Ovary (tissue), 3 donors: ENCODE measurements around the gene ARL6IP4.

Experiments
- EP300 ChIP-seq: sonication (generic); formaldehyde crosslinking; IDR thresholded peaks from one replicate; pipeline ENCODE4 v1.6.1; 2017; ENCODE audit warnings: antibody characterized with exemption
- POLR2A ChIP-seq: fragments of 450-650 bp; IDR thresholded peaks from one replicate; pipeline ENCODE4 v1.6.1; 2017; ENCODE audit warnings: antibody characterized with exemption, mild to moderate bottlenecking, moderate library complexity
- TF ChIP-seq, protein P1 (sequence below), 3 donors: fragments of 450-650 bp in 2 of 3; fragments of 200-600 bp in 1 of 3; IDR thresholded peaks; one replicate each; pipeline versions ENCODE4 v1.5.1 to v1.8.0; 2016 to 2022; ENCODE audit warnings: antibody characterized with exemption in 3 of 3, mild to moderate bottlenecking in 1 of 3
- donor health status: DM: no; HTN: no; CAD: no.

DNA sequence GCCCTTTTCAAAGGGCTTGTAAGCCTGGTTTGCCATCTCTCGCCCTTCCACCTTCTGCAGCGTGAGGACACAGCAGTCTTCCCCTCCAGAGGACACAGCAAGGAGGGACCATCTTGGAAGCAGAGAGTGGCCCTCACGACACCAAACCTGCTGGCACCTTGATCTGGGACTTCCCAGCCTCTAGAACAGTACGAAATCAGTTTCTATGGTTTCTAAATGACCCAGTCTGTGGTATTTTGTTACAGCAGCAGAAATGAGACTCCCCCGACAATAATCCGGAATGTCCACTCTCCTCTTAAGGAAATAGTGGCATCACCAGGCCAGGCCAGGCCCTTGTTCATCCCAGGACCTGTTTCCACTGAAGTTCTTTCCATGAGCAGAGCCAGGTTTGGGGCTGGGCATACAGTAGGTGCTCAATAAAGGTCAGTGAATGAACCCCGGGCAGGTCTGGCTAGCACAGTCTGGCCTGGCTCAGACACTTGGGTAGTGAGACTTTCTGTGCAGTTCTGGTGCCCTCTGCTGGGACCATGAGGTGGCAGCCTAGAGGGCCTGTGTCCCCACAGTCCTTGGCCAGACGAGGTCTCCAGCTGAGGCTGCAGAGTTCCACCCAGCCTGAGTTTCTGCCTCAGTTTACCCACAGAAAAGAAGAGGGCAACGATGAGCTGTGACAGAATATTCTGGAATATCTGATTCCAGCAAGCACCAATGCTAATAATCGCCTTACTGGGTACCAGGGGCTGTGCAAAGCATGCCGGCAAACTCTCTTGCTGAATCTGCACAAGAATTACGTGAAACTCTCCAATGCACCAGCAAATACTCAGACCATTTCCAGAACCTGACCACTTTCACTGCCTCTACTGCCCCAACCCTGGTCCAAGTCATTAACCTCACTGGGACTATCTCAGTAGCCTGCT, 28.2 kb upstream of the ARL6IP4 start:
- TF ChIP-seq, protein P1, sequence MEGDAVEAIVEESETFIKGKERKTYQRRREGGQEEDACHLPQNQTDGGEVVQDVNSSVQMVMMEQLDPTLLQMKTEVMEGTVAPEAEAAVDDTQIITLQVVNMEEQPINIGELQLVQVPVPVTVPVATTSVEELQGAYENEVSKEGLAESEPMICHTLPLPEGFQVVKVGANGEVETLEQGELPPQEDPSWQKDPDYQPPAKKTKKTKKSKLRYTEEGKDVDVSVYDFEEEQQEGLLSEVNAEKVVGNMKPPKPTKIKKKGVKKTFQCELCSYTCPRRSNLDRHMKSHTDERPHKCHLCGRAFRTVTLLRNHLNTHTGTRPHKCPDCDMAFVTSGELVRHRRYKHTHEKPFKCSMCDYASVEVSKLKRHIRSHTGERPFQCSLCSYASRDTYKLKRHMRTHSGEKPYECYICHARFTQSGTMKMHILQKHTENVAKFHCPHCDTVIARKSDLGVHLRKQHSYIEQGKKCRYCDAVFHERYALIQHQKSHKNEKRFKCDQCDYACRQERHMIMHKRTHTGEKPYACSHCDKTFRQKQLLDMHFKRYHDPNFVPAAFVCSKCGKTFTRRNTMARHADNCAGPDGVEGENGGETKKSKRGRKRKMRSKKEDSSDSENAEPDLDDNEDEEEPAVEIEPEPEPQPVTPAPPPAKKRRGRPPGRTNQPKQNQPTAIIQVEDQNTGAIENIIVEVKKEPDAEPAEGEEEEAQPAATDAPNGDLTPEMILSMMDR (IDR thresholded peaks at IDR 0.05), result peak; percentile 55 to 63 (median 58)
- TF ChIP-seq POLR2A (no peak), EP300 (no peak)
